ENCODE measurements around the gene ZC3H4.

- TF ChIP-seq EZH2 (IDR thresholded peaks at IDR 0.05; ENCODE audit: borderline replicate concordance, low read depth, low read length, poor library complexity, severe bottlenecking) (no peak), CTCF (conservative IDR thresholded peaks at IDR 0.05; ENCODE audit: low read depth, low read length) (no peak)
Observed at GRCh38 chr19:47135156-47135555, 21.6 kb upstream of the ZC3H4 start.

Measured in A673 (cell line).